ENCODE data around the gene YBX1.
"Not testable (repeated sequence)": the region's sequence is repeated elsewhere in the genome, so short reads cannot be mapped to it uniquely, and the experiment has no call there.

YBX1 gene

GRCh38 chr1:42751511-42752070 lies 69.4 kb downstream of the YBX1 start:
- DNase-seq: not testable (repeated sequence)

DNA sequence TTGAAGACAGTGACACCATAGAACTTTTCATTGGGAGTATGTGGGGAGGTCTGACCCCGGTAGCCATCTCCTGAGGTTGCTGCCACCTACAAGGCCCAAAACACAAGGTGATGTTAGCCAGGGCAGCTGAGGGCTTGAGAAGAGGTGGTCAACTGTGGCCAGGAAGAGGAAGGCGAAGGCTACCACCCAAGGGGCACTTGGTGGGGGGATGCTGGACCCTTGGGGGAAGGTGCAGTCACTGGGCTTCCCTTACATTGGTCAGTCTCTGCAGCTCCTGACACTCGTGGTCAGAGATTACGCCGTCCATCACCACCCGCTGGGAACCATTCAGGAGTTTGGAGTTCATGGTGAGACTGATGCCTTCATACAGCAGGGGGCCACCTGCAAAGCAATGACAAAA lies 70.1 kb downstream of the YBX1 start:
- no peak for DNase-seq

DNA sequence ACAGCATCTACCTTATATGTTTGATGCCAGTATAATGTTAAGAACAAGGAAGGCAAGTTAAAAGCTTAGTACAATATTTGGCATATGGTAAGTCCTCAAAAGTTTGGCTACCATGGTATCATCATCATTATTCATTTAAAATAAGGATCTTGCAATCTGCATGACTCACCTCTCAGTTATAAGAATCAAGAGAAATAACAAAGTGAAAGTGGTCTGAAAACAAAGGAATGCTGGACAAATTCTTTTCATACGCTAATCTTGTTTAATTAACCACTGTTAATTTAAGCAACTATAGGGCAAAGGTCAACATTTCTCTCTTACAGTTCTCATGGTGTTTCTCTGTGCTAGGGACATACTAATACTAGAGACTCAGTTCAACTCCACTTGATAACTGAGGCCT lies 70.9 kb downstream of the YBX1 start:
- DNase-seq: peak; percentile 36
